Measurements from ENCODE around the gene CLSTN2. TPM values are rescaled to one million over a fixed set of nuclear protein-coding genes. Genes with fewer than 3 reads are reported as not detected.

Gene CLSTN2
- total and polyA plus RNA-seq, 2 experiments from 2014 or later, result 3.5 to 7.0 TPM

GRCh38 chr3:140007081-140007480, 72.1 kb downstream of the CLSTN2 start:
- Histone ChIP-seq H3K4me1 (ENCODE audit: low read depth) (no peaks in the 10 kb centered on the region), H3K4me3 (no peak overlapping the region), H3K27ac (no peak overlapping the region), H3K9me3 (ENCODE audit: low read depth) (no peaks in the 10 kb centered on the region), H3K27me3 (no peaks in the 10 kb centered on the region), H3K36me3 (no peaks in the 10 kb centered on the region)
- DNase-seq (ENCODE audit: low read depth in 1 of 2, low spot score in 1 of 2), result no peak
- TF ChIP-seq CTCF (IDR thresholded peaks at IDR 0.05; ENCODE audit: low read depth, low read length), result no peak

- H3K4me3 ChIP-seq, result no peak overlapping the region
- no peak for TF ChIP-seq CTCF (IDR thresholded peaks at IDR 0.05; ENCODE audit: low read depth, low read length)
- H3K27me3 ChIP-seq, result no peaks in the 10 kb centered on the region
- H3K27ac ChIP-seq, result no peak overlapping the region
- H3K9me3 ChIP-seq (ENCODE audit: low read depth), result no peaks in the 10 kb centered on the region
- H3K36me3 ChIP-seq, result no peaks in the 10 kb centered on the region
- DNase-seq (ENCODE audit: low read depth in 1 of 2, low spot score in 1 of 2), result no peak
- no peaks in the 10 kb centered on the region for H3K4me1 ChIP-seq (ENCODE audit: low read depth)
Measured at GRCh38 chr3:140007911-140008869, 73.2 kb downstream of the CLSTN2 start.

- no peaks in the 10 kb centered on the region for H3K4me1 ChIP-seq (ENCODE audit: low read depth)
- no peak for TF ChIP-seq CTCF (IDR thresholded peaks at IDR 0.05; ENCODE audit: low read depth, low read length)
- DNase-seq (ENCODE audit: low read depth in 1 of 2, low spot score in 1 of 2), result no peak
Measured at GRCh38 chr3:140010391-140010790, 75.4 kb downstream of the CLSTN2 start.

GRCh38 chr3:140011086-140011485, 76.1 kb downstream of the CLSTN2 start:
- DNase-seq (ENCODE audit: low read depth in 1 of 2, low spot score in 1 of 2), result no peak
- Histone ChIP-seq H3K4me1 (ENCODE audit: low read depth) (no peaks in the 10 kb centered on the region), H3K4me3 (no peak overlapping the region), H3K9me3 (ENCODE audit: low read depth) (no peaks in the 10 kb centered on the region), H3K27me3 (no peaks in the 10 kb centered on the region), H3K27ac (no peak overlapping the region), H3K36me3 (no peaks in the 10 kb centered on the region)
- no peak for TF ChIP-seq CTCF (IDR thresholded peaks at IDR 0.05; ENCODE audit: low read depth, low read length)

More at GRCh38 chr3:140010391-140010790, 75.4 kb downstream of the CLSTN2 start:
- H3K27ac ChIP-seq, result no peak overlapping the region
- H3K27me3 ChIP-seq, result no peaks in the 10 kb centered on the region
- no peaks in the 10 kb centered on the region for H3K9me3 ChIP-seq (ENCODE audit: low read depth)
- H3K36me3 ChIP-seq, result no peaks in the 10 kb centered on the region
- no peak overlapping the region for H3K4me3 ChIP-seq

- Histone ChIP-seq H3K4me3 (no peak overlapping the region), H3K9me3 (ENCODE audit: low read depth) (no peaks in the 10 kb centered on the region), H3K4me1 (ENCODE audit: low read depth) (no peaks in the 10 kb centered on the region), H3K27me3 (no peaks in the 10 kb centered on the region), H3K27ac (no peak overlapping the region), H3K36me3 (no peaks in the 10 kb centered on the region)
- no peak for TF ChIP-seq CTCF (IDR thresholded peaks at IDR 0.05; ENCODE audit: low read depth, low read length)
- no peak for DNase-seq (ENCODE audit: low read depth in 1 of 2, low spot score in 1 of 2)
Measured at GRCh38 chr3:140011611-140012277, 76.8 kb downstream of the CLSTN2 start.

Data from cardiac muscle cell (in vitro differentiated cells and primary cell).